ENCODE data around the gene KLF17.

DNA sequence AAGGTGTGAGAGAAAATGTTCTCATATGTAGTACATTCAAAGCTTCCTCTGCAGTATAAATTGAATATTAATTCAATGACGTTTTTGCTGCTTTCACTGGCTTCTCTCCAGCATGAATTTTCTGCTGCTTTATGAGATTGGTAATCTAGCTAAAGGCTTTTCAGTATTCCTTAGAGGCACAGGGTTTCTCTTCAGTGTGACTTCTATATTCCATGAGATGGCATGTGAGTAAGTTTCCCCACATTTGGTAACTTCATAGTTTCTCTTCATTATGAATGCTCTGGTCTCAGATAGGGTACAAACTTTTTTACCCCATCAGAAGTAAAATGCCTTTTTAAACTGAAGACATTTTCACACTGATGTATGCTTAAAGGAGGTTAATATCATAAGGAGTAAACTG lies 33.2 kb downstream of the KLF17 start:
- TF ChIP-seq, protein P1, sequence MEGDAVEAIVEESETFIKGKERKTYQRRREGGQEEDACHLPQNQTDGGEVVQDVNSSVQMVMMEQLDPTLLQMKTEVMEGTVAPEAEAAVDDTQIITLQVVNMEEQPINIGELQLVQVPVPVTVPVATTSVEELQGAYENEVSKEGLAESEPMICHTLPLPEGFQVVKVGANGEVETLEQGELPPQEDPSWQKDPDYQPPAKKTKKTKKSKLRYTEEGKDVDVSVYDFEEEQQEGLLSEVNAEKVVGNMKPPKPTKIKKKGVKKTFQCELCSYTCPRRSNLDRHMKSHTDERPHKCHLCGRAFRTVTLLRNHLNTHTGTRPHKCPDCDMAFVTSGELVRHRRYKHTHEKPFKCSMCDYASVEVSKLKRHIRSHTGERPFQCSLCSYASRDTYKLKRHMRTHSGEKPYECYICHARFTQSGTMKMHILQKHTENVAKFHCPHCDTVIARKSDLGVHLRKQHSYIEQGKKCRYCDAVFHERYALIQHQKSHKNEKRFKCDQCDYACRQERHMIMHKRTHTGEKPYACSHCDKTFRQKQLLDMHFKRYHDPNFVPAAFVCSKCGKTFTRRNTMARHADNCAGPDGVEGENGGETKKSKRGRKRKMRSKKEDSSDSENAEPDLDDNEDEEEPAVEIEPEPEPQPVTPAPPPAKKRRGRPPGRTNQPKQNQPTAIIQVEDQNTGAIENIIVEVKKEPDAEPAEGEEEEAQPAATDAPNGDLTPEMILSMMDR (tag by site-specific recombination; IDR thresholded peaks at IDR 0.05): no peak
- TF ChIP-seq ZFP37 (tag by site-specific recombination; IDR thresholded peaks at IDR 0.05): no peak
- no peak for TF ChIP-seq ZNF169 (tag by site-specific recombination; IDR thresholded peaks at IDR 0.05)
- TF ChIP-seq ZNF121 (tag by site-specific recombination; IDR thresholded peaks at IDR 0.05): no peak
- no peak for TF ChIP-seq GLI2 (tag by site-specific recombination; IDR thresholded peaks at IDR 0.05; ENCODE audit: borderline replicate concordance, low read depth)
